ENCODE data around the gene PCID2.

PCID2 gene

GRCh38 chr13:113192279-113192678 lies 16.2 kb downstream of the PCID2 start:
- TF ChIP-seq CTCF (IDR thresholded peaks at IDR 0.05; ENCODE audit: borderline replicate concordance, control extremely low read depth, extremely low read depth, insufficient read depth, missing control alignments) = no peak
- in situ Hi-C loops (cut with MboI; ENCODE audit: low sequenced_read_pairs, unreplicated experiment) = no loop called here
- DNase-seq (ENCODE audit: low spot score) = no peak

- in situ Hi-C loops (cut with MboI; ENCODE audit: low sequenced_read_pairs, unreplicated experiment) = no loop called here
- no peak for DNase-seq (ENCODE audit: low spot score)
- no peak for TF ChIP-seq CTCF (IDR thresholded peaks at IDR 0.05; ENCODE audit: borderline replicate concordance, control extremely low read depth, extremely low read depth, insufficient read depth, missing control alignments)
Observed at GRCh38 chr13:113190181-113190580, 18.3 kb downstream of the PCID2 start.

GRCh38 chr13:113187883-113188665 lies 20.4 kb downstream of the PCID2 start:
- no peak for DNase-seq (ENCODE audit: low spot score)
- in situ Hi-C loops (cut with MboI; ENCODE audit: low sequenced_read_pairs, unreplicated experiment) = no loop called here
- no peak for TF ChIP-seq CTCF (IDR thresholded peaks at IDR 0.05; ENCODE audit: borderline replicate concordance, control extremely low read depth, extremely low read depth, insufficient read depth, missing control alignments)

- DNase-seq (ENCODE audit: low spot score) = no peak
- no peak for TF ChIP-seq CTCF (IDR thresholded peaks at IDR 0.05; ENCODE audit: borderline replicate concordance, control extremely low read depth, extremely low read depth, insufficient read depth, missing control alignments)
- in situ Hi-C loops (cut with MboI; ENCODE audit: low sequenced_read_pairs, unreplicated experiment) = no loop called here
Observed at GRCh38 chr13:113187263-113187669, 21.2 kb downstream of the PCID2 start.

GRCh38 chr13:113186061-113186900 lies 22.2 kb downstream of the PCID2 start:
- peak; percentile 83 for DNase-seq (ENCODE audit: low spot score)
- no peak for TF ChIP-seq CTCF (IDR thresholded peaks at IDR 0.05; ENCODE audit: borderline replicate concordance, control extremely low read depth, extremely low read depth, insufficient read depth, missing control alignments)
- in situ Hi-C loops (cut with MboI; ENCODE audit: low sequenced_read_pairs, unreplicated experiment) = no loop called here

- DNase-seq (ENCODE audit: low spot score) = no peak
- in situ Hi-C loops (cut with MboI; ENCODE audit: low sequenced_read_pairs, unreplicated experiment) = no loop called here
- TF ChIP-seq CTCF (IDR thresholded peaks at IDR 0.05; ENCODE audit: borderline replicate concordance, control extremely low read depth, extremely low read depth, insufficient read depth, missing control alignments) = no peak
Observed at GRCh38 chr13:113184568-113185440, 23.7 kb downstream of the PCID2 start.

Data from GM13976 (cell line).